ENCODE results near the gene WBP1L. TPM values are rescaled to one million over a fixed set of nuclear protein-coding genes. Genes with fewer than 3 reads are reported as not detected.

WBP1L gene
- total and polyA plus RNA-seq, 2 experiments from 2014 or later, result 7.0 to 55.7 TPM

DNA sequence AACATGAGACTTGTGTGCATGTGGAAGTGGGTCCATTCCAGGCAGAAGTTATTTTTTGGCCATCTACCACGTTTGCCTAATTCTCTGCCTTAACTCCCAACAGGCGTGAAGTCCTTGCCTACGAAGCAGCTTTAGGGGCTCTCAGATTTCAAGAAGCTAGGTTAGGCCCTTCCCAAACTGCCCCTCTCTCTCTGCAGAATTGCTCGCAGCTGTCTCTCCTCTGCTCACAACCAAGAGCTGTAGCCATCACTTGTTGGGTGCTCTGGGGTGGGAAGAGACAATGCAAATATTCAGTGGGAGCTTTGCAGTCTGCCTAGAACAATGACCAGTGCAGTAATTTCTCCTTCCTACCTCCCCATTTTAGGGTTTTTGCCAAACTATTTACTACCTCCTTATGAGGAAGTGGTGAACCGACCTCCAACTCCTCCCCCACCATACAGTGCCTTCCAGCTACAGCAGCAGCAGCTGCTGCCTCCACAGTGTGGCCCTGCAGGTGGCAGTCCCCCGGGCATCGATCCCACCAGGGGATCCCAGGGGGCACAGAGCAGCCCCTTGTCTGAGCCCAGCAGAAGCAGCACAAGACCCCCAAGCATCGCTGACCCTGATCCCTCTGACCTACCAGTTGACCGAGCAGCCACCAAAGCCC, 68.6 kb downstream of the WBP1L start:
- Mint-ChIP-seq H3K4me1 (peaks cover 33% of the 10 kb centered on the region), H3K9me3 (no peaks in the 10 kb centered on the region), H3K36me3 (ENCODE audit: low read depth) (peaks cover 9% of the 10 kb centered on the region; the same call in 1 of the 3 replicates), H3K27me3 (ENCODE audit: insufficient read depth, low read depth, poor library complexity) (peaks cover 9% of the 10 kb centered on the region), H3K4me3 (no peak overlapping the region; the same call in 2 of the 3 replicates), H3K27ac (no peak overlapping the region)
- no peak for TF ChIP-seq CTCF (conservative IDR thresholded peaks at IDR 0.05; ENCODE audit: low read depth in 2 of 2)
- TF ChIP-seq, protein P1, sequence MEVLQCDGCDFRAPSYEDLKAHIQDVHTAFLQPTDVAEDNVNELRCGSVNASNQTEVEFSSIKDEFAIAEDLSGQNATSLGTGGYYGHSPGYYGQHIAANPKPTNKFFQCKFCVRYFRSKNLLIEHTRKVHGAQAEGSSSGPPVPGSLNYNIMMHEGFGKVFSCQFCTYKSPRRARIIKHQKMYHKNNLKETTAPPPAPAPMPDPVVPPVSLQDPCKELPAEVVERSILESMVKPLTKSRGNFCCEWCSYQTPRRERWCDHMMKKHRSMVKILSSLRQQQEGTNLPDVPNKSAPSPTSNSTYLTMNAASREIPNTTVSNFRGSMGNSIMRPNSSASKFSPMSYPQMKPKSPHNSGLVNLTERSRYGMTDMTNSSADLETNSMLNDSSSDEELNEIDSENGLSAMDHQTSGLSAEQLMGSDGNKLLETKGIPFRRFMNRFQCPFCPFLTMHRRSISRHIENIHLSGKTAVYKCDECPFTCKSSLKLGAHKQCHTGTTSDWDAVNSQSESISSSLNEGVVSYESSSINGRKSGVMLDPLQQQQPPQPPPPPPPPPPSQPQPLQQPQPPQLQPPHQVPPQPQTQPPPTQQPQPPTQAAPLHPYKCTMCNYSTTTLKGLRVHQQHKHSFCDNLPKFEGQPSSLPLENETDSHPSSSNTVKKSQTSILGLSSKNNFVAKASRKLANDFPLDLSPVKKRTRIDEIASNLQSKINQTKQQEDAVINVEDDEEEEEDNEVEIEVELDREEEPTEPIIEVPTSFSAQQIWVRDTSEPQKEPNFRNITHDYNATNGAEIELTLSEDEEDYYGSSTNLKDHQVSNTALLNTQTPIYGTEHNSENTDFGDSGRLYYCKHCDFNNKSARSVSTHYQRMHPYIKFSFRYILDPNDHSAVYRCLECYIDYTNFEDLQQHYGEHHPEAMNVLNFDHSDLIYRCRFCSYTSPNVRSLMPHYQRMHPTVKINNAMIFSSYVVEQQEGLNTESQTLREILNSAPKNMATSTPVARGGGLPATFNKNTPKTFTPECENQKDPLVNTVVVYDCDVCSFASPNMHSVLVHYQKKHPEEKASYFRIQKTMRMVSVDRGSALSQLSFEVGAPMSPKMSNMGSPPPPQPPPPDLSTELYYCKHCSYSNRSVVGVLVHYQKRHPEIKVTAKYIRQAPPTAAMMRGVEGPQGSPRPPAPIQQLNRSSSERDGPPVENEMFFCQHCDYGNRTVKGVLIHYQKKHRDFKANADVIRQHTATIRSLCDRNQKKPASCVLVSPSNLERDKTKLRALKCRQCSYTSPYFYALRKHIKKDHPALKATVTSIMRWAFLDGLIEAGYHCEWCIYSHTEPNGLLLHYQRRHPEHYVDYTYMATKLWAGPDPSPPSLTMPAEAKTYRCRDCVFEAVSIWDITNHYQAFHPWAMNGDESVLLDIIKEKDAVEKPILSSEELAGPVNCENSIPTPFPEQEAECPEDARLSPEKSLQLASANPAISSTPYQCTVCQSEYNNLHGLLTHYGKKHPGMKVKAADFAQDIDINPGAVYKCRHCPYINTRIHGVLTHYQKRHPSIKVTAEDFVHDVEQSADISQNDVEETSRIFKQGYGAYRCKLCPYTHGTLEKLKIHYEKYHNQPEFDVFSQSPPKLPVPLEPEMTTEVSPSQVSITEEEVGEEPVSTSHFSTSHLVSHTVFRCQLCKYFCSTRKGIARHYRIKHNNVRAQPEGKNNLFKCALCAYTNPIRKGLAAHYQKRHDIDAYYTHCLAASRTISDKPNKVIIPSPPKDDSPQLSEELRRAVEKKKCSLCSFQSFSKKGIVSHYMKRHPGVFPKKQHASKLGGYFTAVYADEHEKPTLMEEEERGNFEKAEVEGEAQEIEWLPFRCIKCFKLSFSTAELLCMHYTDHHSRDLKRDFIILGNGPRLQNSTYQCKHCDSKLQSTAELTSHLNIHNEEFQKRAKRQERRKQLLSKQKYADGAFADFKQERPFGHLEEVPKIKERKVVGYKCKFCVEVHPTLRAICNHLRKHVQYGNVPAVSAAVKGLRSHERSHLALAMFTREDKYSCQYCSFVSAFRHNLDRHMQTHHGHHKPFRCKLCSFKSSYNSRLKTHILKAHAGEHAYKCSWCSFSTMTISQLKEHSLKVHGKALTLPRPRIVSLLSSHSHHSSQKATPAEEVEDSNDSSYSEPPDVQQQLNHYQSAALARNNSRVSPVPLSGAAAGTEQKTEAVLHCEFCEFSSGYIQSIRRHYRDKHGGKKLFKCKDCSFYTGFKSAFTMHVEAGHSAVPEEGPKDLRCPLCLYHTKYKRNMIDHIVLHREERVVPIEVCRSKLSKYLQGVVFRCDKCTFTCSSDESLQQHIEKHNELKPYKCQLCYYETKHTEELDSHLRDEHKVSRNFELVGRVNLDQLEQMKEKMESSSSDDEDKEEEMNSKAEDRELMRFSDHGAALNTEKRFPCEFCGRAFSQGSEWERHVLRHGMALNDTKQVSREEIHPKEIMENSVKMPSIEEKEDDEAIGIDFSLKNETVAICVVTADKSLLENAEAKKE (CRISPR knock-in tag; IDR thresholded peaks at IDR 0.05), result no peak
- TF ChIP-seq ETS1 (IDR thresholded peaks at IDR 0.05), result no peak
- TF ChIP-seq EZH2 (IDR thresholded peaks at IDR 0.05; ENCODE audit: low read depth, unreplicated experiment), result no peak
- no peak for TF ChIP-seq ZNF331 (CRISPR knock-in tag; IDR thresholded peaks at IDR 0.05; ENCODE audit: low read depth)
- no peak for TF ChIP-seq NANOG (IDR thresholded peaks at IDR 0.05; ENCODE audit: borderline replicate concordance)
- TF ChIP-seq CREB1 (CRISPR knock-in tag; IDR thresholded peaks at IDR 0.05; ENCODE audit: low read depth), result no peak
- no peak for TF ChIP-seq POLR2AphosphoS5 (IDR thresholded peaks at IDR 0.05; ENCODE audit: low read depth)
- no peak for TF ChIP-seq STAT1 (IDR thresholded peaks at IDR 0.05; ENCODE audit: unreplicated experiment)
- TF ChIP-seq, protein P2, sequence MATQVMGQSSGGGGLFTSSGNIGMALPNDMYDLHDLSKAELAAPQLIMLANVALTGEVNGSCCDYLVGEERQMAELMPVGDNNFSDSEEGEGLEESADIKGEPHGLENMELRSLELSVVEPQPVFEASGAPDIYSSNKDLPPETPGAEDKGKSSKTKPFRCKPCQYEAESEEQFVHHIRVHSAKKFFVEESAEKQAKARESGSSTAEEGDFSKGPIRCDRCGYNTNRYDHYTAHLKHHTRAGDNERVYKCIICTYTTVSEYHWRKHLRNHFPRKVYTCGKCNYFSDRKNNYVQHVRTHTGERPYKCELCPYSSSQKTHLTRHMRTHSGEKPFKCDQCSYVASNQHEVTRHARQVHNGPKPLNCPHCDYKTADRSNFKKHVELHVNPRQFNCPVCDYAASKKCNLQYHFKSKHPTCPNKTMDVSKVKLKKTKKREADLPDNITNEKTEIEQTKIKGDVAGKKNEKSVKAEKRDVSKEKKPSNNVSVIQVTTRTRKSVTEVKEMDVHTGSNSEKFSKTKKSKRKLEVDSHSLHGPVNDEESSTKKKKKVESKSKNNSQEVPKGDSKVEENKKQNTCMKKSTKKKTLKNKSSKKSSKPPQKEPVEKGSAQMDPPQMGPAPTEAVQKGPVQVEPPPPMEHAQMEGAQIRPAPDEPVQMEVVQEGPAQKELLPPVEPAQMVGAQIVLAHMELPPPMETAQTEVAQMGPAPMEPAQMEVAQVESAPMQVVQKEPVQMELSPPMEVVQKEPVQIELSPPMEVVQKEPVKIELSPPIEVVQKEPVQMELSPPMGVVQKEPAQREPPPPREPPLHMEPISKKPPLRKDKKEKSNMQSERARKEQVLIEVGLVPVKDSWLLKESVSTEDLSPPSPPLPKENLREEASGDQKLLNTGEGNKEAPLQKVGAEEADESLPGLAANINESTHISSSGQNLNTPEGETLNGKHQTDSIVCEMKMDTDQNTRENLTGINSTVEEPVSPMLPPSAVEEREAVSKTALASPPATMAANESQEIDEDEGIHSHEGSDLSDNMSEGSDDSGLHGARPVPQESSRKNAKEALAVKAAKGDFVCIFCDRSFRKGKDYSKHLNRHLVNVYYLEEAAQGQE (IDR thresholded peaks at IDR 0.05; ENCODE audit: unreplicated experiment), result no peak
- no peak for TF ChIP-seq JUNB (IDR thresholded peaks at IDR 0.05; ENCODE audit: unreplicated experiment)
- TF ChIP-seq EZH2phosphoT487 (IDR thresholded peaks at IDR 0.05; ENCODE audit: unreplicated experiment), result no peak
- TF ChIP-seq ZNF114 (CRISPR knock-in tag; IDR thresholded peaks at IDR 0.05), result no peak
- Histone ChIP-seq H3K4me2 (no peak overlapping the region), H2AFZ (no peak overlapping the region), H3K4me1 (ENCODE audit: insufficient read depth) (peaks cover 26% of the 10 kb centered on the region), H3K36me3 (ENCODE audit: insufficient read depth) (no peaks in the 10 kb centered on the region), H3F3A (replicated peaks; ENCODE audit: low read depth) (peaks cover 6% of the 10 kb centered on the region; the same call in 1 of the 2 replicates), H3K4me3 (no peak overlapping the region), H4K20me1 (replicated peaks; ENCODE audit: insufficient read depth) (no peaks in the 10 kb centered on the region), H3K27me3 (ENCODE audit: insufficient read depth) (no peaks in the 10 kb centered on the region), H3K9me2 (ENCODE audit: insufficient read depth) (no peaks in the 10 kb centered on the region), H3K27ac (ENCODE audit: low read depth) (no peak overlapping the region), H3K79me2 (replicated peaks; ENCODE audit: insufficient read depth) (no peaks in the 10 kb centered on the region)
- no peak for ATAC-seq
- DNase-seq (ENCODE audit: low spot score), result no peak
